Activated gamma-delta T cell treated with Interleukin-2 at 50 U/mL for 16 hours (primary cell): Measurements from ENCODE around the gene LRRC32.
"Not testable (repeated sequence)": the region's sequence is repeated elsewhere in the genome, so short reads cannot be mapped to it uniquely, and the experiment has no call there.

Experiments used
- DNase-seq: peaks from one replicate; pipeline ENCODE4 v3.0.0-alpha.2; 2020

The LRRC32 gene

DNA sequence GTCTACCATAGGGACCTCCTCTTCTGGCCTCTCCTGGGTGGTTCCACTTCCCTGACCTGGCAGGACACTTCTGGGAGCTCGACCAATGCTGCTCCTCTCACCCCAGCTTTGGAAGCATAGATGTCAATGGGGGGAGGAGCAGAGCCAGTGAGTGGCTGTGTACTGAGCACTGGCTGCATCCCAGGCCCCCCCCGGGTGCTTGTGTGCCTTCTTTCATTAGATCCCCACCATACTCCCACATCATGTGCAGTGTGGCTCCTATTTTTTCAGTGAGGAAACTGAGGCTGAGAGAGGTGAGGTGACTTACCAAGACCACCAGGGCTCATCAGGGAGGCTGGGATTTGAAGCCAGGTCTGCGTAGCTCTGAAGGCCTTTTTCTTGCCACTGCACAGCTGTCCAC, 44.3 kb downstream of the LRRC32 start:
- DNase-seq = no peak

- DNase-seq = no peak
Observed at GRCh38 chr11:76625472-76626186, 44.9 kb downstream of the LRRC32 start.

GRCh38 chr11:76624500-76625379, 45.8 kb downstream of the LRRC32 start:
- no peak for DNase-seq

- no peak for DNase-seq
Observed at GRCh38 chr11:76623884-76624419, 46.6 kb downstream of the LRRC32 start.

DNA sequence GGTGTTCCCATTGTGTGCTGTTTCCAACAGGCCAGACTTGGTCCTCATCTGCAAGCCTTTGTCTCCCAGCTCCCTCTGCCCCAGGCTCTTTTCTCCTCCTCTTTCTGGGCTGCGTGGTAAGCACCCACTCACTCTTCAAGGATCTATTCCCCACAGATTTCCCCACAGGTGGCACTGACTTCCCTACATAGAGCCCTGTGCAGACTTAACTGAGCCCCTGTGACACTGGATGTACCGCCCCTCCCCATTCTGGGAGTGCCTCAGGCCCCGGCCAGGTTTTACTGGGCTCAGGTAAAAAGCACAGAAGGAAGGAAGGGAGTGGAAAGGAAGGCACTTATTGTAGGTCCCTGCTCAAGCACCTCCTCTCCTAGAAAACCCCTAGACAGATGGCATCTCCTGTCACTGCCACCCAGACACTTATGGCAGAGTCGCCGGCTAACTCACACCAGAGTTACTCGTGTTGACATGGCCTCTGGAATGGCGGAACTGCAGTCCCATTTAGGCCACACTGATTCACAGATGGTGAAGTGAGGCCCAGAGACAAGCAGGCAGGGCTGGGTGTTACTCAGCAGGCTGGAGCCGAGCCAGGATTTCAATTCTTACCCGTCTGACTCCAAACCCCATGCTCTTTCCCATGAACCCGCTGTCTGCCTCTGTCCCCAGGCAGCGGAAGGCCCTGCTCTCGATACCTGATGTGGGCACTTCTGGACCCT, 47.2 kb downstream of the LRRC32 start:
- no peak for DNase-seq

DNA sequence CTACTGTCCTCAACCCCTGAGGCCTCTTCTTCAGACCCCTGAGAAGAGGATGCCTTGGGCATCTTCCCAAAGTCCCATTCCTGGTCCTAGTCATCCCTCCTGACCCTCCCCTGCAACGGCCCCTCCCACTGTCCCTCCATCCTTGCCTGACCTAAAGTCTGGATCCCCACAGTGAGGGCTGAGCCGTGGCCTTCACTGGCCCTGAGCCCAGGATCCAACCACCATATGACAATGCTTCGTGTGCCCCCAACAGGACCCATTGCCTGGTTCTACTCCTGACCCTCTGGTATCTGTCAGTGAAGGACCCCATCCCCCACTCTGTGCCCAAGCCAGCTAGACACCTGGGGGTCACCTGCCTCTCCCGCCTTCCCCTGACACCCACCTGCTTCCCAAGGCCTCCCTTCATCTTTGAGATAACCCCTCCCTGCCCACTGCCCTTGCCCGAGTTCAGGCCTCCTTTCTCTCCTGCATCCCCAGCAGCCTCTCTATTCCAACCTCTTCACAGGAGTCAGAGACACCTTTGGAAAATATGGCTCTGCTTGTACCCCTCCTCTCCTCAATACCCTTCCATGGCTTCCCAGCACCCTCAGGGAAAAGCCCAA, 48.0 kb downstream of the LRRC32 start:
- DNase-seq = no peak

DNA sequence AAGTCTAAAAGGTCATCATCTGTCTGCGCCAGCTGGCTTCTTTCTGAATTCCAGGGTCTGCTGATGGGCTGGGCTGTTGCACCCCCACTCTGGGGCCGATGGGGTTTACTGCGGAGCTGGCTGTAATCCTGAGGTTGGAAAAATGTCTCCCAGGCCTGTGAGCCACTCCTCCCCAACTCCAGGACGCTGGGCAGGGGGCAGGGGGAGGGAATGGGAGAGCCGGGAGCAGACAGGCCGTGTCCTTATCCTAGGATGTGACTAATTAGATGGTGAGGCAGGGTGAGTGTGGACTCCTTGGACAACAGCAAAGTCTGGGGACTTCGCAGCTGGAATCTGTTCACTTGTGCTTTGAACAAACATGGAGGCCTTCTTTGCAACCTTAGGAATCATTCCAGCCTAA, 48.7 kb downstream of the LRRC32 start:
- no peak for DNase-seq

DNA sequence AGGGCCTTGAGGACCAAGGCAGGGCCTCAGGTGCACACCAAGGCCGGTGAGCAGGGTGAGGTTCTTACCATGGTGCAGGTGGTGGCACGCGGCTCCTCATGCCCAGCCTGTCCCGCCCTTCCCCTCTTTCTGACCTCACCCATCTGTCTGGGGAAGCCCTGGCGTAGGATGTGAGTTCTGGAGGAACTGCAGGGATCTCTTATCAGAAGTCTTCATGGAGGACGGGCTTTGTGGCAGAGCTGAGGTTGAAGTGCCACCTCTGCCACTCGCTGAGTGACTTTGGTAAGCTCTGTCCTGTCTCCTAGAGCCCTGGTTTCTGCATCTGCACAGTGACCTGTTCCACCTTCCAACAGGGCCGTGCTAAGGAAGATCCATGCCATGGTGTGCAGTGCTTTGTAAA, 49.1 kb downstream of the LRRC32 start:
- DNase-seq = no peak

DNA sequence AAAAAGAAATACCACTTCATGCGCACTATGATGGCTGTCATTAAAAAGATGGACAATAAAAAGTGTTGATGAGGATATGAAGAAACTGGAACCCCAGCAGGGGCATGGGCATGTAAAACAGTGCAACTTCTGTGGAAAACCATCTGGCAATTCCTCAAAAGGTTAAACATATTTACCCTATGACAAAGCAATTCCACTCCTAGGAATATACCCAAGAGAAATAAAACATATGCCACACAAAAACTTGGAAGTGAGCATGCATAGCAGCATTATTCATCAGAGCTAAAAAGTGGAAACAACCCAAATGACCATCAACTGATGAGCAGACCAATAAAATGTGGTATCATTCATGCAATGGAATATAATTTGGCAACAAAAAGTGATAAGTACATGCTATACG, 50.1 kb downstream of the LRRC32 start:
- DNase-seq = no peak

DNA sequence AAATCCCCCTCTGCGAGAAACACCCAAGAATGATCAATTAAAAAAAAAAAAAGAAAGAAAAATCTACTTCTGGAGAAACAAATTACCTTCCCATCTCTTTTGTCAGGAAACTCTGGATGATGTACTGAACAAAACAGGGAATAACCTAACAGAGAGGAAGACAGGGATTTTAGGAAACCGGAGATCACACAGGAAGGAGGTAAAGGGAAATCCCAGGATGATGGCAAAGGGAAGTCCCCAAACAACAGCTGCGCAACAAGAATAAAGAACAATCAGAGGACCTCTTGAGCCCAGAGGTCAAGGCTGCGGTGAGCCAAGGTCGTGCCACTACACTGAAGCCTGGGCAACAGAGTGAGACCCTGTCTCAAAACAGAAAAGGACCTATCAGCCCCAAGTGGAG, 50.7 kb downstream of the LRRC32 start:
- not testable (repeated sequence) for DNase-seq

DNA sequence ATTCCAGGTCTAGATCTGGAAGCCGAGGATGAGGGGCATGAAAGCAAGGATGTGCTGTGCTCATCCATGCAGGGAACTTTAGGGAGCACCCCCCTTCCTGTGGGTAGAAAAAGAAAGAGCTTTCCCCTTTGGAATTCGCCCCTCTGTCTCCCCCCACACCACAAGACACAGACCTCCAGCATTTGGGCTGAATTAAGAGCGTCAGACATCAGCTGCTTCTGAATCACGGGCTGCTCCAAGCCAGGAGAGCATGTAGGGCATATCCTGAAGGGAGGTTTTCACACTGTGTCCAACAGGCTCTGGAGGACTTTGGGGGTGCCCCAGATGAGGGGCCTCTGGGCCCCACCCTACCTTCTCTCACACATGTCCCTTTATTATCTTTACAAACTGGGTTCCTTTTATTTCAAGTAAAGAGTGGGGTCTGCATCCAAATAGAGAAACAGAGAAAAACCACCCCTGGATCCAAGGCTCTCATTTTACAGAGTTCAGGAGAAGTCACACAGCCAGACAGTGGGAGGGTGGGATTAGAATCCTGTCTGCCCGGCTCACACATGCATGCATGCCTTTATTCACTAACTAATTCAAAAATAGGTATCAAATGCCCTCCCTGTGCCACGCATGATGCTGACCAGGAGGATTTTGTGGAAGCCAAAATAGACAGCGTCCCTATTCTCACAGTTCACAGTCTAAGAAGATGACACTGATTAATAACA, 52.8 kb downstream of the LRRC32 start:
- no peak for DNase-seq

- no peak for DNase-seq
Observed at GRCh38 chr11:76616676-76617552, 53.6 kb downstream of the LRRC32 start.

- DNase-seq = no peak
Observed at GRCh38 chr11:76615950-76616349, 54.6 kb downstream of the LRRC32 start.

DNA sequence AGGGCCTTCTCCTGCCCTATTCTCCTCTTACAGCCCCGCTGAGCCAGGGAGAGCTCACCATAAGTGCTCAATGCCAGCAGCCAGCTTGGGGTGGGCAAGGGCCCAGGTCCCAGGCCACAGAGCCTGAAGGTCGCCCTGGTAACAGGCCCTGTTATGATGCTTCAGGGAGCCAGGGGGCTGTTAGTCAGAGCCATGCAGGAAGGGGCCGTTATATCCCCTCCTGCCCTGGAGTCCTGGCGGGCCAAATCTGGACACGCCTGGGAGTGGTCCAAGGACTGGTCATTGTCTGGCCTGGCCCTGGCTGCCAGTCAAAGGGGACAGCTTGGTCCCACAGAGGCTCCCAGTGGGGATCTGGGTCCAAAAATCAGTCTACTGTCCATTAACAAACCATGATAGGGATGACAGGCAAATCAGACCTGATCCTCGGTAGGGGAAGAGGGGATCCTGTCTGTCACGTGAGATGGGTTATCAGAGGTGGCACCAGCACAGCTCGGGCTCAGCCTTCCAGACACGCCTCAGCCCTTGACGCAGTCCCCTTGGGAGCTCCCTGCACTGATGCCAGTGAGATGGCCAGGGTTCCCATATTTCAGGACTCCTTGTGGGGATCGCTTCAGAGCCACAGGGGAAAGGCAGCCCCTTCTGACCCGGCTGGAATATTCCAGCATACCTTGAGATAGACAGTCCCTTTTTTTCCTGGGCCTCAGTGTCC, 55.9 kb downstream of the LRRC32 start:
- DNase-seq = no peak

- DNase-seq = no peak
Observed at GRCh38 chr11:76613901-76614300, 56.6 kb downstream of the LRRC32 start.

DNA sequence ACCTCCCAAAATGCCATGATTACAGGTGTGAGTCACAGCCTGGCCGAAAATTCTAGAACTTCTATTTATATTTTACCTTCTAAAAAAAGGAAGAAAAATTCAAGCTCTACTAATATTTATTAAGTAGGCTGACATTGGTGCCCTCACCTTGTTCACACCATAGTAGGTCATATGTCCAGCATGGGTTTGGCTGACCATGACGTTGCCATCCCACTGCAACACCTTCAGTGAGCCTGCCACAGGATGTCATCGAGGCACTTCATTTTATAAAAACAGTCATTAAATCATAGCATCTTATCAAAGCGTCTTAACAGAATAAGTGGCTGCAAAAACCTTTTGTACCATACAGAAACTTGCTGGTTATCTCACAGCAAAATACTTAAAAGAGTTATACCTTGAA, 58.3 kb downstream of the LRRC32 start:
- no peak for DNase-seq

GRCh38 chr11:76610871-76611475, 59.6 kb downstream of the LRRC32 start:
- no peak for DNase-seq

DNA sequence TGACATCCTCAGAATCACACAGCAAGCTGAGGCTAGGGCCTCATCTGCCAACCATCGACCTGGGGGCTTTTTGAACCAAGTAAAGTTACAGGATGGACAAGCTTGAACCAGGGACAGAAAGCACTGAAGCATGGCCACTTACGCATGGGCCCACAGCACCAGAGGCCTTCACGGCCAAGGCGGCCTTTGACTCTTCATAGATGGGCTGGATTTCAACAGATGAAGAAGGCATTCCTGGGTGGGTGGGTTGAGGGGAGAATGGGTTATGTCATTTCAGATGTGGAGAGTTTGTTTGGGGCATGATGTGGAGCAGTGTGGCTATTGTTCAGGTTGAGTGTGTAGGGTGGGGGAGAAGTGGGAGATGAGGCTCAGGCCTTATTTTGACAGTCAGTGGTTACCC, 60.2 kb downstream of the LRRC32 start:
- DNase-seq = no peak

GRCh38 chr11:76609736-76610370, 60.7 kb downstream of the LRRC32 start:
- DNase-seq = no peak
